ENCODE data around the gene SPANXC.

DNA sequence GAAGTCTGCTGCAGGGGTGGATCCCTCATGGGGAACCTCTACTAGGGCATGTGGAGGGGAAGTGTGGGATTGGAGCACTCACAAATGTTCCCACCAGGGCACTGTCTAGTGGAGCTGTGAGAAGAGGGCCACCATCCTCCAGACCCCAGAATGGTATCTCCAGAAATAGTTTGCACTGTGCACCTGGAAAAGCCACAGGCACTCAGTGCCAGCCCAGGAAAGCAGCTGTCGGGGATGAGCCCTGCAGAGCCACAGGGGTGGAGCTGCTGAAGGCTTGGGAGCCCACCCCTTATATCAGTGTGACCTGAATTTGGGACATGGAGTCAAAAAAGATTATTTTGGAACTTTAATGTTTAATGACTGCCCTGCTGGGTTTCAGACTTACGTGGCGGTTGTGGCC lies 40.4 kb downstream of the SPANXC start:
- TF ChIP-seq, protein P1, sequence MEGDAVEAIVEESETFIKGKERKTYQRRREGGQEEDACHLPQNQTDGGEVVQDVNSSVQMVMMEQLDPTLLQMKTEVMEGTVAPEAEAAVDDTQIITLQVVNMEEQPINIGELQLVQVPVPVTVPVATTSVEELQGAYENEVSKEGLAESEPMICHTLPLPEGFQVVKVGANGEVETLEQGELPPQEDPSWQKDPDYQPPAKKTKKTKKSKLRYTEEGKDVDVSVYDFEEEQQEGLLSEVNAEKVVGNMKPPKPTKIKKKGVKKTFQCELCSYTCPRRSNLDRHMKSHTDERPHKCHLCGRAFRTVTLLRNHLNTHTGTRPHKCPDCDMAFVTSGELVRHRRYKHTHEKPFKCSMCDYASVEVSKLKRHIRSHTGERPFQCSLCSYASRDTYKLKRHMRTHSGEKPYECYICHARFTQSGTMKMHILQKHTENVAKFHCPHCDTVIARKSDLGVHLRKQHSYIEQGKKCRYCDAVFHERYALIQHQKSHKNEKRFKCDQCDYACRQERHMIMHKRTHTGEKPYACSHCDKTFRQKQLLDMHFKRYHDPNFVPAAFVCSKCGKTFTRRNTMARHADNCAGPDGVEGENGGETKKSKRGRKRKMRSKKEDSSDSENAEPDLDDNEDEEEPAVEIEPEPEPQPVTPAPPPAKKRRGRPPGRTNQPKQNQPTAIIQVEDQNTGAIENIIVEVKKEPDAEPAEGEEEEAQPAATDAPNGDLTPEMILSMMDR (IDR thresholded peaks at IDR 0.05) = no peak
- TF ChIP-seq EZH2 (IDR thresholded peaks at IDR 0.05; ENCODE audit: borderline replicate concordance, insufficient read depth, low read depth, low read length, poor library complexity, severe bottlenecking) = no peak
